ENCODE results near the gene TH.

The TH gene

GRCh38 chr11:2128511-2129307 is 42.9 kb downstream of the TH start:
- TF ChIP-seq GATA2 (IDR thresholded peaks at IDR 0.05; ENCODE audit: low read depth, low read length): no peak
- no peak for TF ChIP-seq GATA3 (IDR thresholded peaks at IDR 0.05; ENCODE audit: low read depth, low read length)

GRCh38 chr11:2128130-2128510 is 43.5 kb downstream of the TH start:
- TF ChIP-seq GATA3 (IDR thresholded peaks at IDR 0.05; ENCODE audit: low read depth, low read length) (no peak), GATA2 (IDR thresholded peaks at IDR 0.05; ENCODE audit: low read depth, low read length) (no peak)

GRCh38 chr11:2127482-2128129 is 44.0 kb downstream of the TH start:
- TF ChIP-seq GATA3 (IDR thresholded peaks at IDR 0.05; ENCODE audit: low read depth, low read length) (no peak), GATA2 (IDR thresholded peaks at IDR 0.05; ENCODE audit: low read depth, low read length) (no peak)

GRCh38 chr11:2126520-2127085 is 45.0 kb downstream of the TH start:
- no peak for TF ChIP-seq GATA3 (IDR thresholded peaks at IDR 0.05; ENCODE audit: low read depth, low read length)

- TF ChIP-seq GATA3 (IDR thresholded peaks at IDR 0.05; ENCODE audit: low read depth, low read length) (no peak), GATA2 (IDR thresholded peaks at IDR 0.05; ENCODE audit: low read depth, low read length) (no peak)
These were observed 48.0 kb downstream of the TH start for GRCh38 chr11:2123628-2123960.

GRCh38 chr11:2122907-2123627 is 48.5 kb downstream of the TH start:
- TF ChIP-seq GATA3 (IDR thresholded peaks at IDR 0.05; ENCODE audit: low read depth, low read length): no peak
- TF ChIP-seq GATA2 (IDR thresholded peaks at IDR 0.05; ENCODE audit: low read depth, low read length): no peak

GRCh38 chr11:2122222-2122906 is 49.3 kb downstream of the TH start:
- TF ChIP-seq GATA3 (IDR thresholded peaks at IDR 0.05; ENCODE audit: low read depth, low read length) (no peak), GATA2 (IDR thresholded peaks at IDR 0.05; ENCODE audit: low read depth, low read length) (no peak)

- TF ChIP-seq GATA2 (IDR thresholded peaks at IDR 0.05; ENCODE audit: low read depth, low read length): no peak
- no peak for TF ChIP-seq GATA3 (IDR thresholded peaks at IDR 0.05; ENCODE audit: low read depth, low read length)
These were observed 50.1 kb downstream of the TH start for GRCh38 chr11:2121227-2122130.

- no peak for TF ChIP-seq GATA3 (IDR thresholded peaks at IDR 0.05; ENCODE audit: low read depth, low read length)
- TF ChIP-seq GATA2 (IDR thresholded peaks at IDR 0.05; ENCODE audit: low read depth, low read length): peak; percentile 36; the same call in 1 of the 2 replicates
These were observed 51.1 kb downstream of the TH start for GRCh38 chr11:2120359-2121100.

GRCh38 chr11:2118677-2119076 is 52.9 kb downstream of the TH start:
- TF ChIP-seq GATA3 (IDR thresholded peaks at IDR 0.05; ENCODE audit: low read depth, low read length) (no peak), GATA2 (IDR thresholded peaks at IDR 0.05; ENCODE audit: low read depth, low read length) (no peak)

- no peak for TF ChIP-seq GATA2 (IDR thresholded peaks at IDR 0.05; ENCODE audit: low read depth, low read length)
- TF ChIP-seq GATA3 (IDR thresholded peaks at IDR 0.05; ENCODE audit: low read depth, low read length): no peak
These were observed 54.9 kb downstream of the TH start for GRCh38 chr11:2116680-2117079.

GRCh38 chr11:2115308-2115707 is 56.3 kb downstream of the TH start:
- TF ChIP-seq GATA2 (IDR thresholded peaks at IDR 0.05; ENCODE audit: low read depth, low read length) (no peak), GATA3 (IDR thresholded peaks at IDR 0.05; ENCODE audit: low read depth, low read length) (no peak)
